B cell (primary cell): ENCODE measurements around the gene TRIM29. TPM values are rescaled to one million over a fixed set of nuclear protein-coding genes. Genes with fewer than 3 reads are reported as not detected.

Experiments used
- ATAC-seq: fragments of 200-7000 bp; cut with Tn5 transposase; one replicate; pipeline ENCODE4 v1.10.0; 2021; ENCODE audit warnings: low read depth, mild to moderate bottlenecking, moderate number of reproducible peaks, moderate library complexity
- CTCF ChIA-PET: fragments of 350-600 bp; sonication (Branson Sonifier 250); formaldehyde crosslinking; loops from one replicate; lab custom pipeline; 2021; ENCODE audit warnings: antibody characterized with exemption, inconsistent platforms; lab: Charles Lee
- POLR2A ChIA-PET: fragments of 350-600 bp; sonication (Branson Sonifier 250); formaldehyde crosslinking; loops from one replicate; lab custom pipeline; 2021; ENCODE audit warnings: antibody characterized with exemption; lab: Charles Lee
- DNase-seq: peaks from one replicate; pipeline ENCODE4 v3.0.0; 2013
- H2AFZ ChIP-seq: 2 replicates; pipeline ENCODE4 v1.6.1; 2012; ENCODE audit warnings: mild to moderate bottlenecking, low read depth, low read length; ENCODE audit not compliant: insufficient read depth, poor library complexity, severe bottlenecking
- H3K27ac ChIP-seq, 2 donors: 1 replicate in 1 of 2; 2 replicates in 1 of 2; pipeline ENCODE4 v1.5.1; 2012 to 2013; ENCODE audit warnings: low read length in 2 of 2, mild to moderate bottlenecking in 2 of 2, moderate library complexity in 1 of 2
- H3K27me3 ChIP-seq, 4 experiments: fragments of 200-600 bp in 1 of 4; sonication (generic) in 1 of 4; replicated peaks in 1 of 4; 1 replicate in 2 of 4; 2 replicates in 2 of 4; pipeline versions ENCODE4 v1.6.1 to v1.7.0; 2013 to 2016; ENCODE audit warnings: low read length in 3 of 4, mild to moderate bottlenecking in 2 of 4, mixed read lengths in 1 of 4, moderate library complexity in 1 of 4; ENCODE audit not compliant: insufficient read depth in 4 of 4, control insufficient read depth in 3 of 4; ENCODE audit errors: control extremely low read depth in 1 of 4
- H3K36me3 ChIP-seq, 2 experiments: replicated peaks in 1 of 2; 1 replicate in 1 of 2; 2 replicates in 1 of 2; pipeline versions ENCODE4 v1.6.1 to v1.7.1; 2013; ENCODE audit warnings: low read length in 1 of 2; ENCODE audit not compliant: insufficient read depth in 2 of 2, control insufficient read depth in 1 of 2; ENCODE audit errors: control extremely low read depth in 1 of 2, extremely low read depth in 1 of 2
- H3K4me1 ChIP-seq, 2 donors: fragments of 200-600 bp in 1 of 2; sonication (generic) in 1 of 2; 1 replicate in 1 of 2; 2 replicates in 1 of 2; pipeline versions ENCODE4 v1.5.1 to v1.6.1; 2013 to 2017; ENCODE audit warnings: low read length in 2 of 2; ENCODE audit not compliant: control insufficient read depth in 2 of 2, insufficient read depth in 2 of 2
- H3K4me2 ChIP-seq: replicated peaks from 2 replicates; pipeline ENCODE3; 2012; ENCODE audit warnings: mild to moderate bottlenecking, low read depth, low read length; ENCODE audit not compliant: poor library complexity, severe bottlenecking
- H3K4me3 ChIP-seq, 5 experiments: fragments of 200-600 bp in 1 of 5; sonication (generic) in 1 of 5; 1 replicate in 3 of 5; 2 replicates in 2 of 5; pipeline versions ENCODE4 v1.5.1 to v1.7.0; 2011 to 2016; ENCODE audit warnings: low read length in 4 of 5, mild to moderate bottlenecking in 4 of 5, low read depth in 2 of 5, control low read depth in 1 of 5, moderate library complexity in 1 of 5; ENCODE audit not compliant: insufficient read depth in 1 of 5; ENCODE audit errors: control extremely low read depth in 1 of 5, extremely low read depth in 1 of 5
- H3K79me2 ChIP-seq: fragments of 200-600 bp; sonication (generic); one replicate; pipeline ENCODE4 v1.6.0; 2016; ENCODE audit warnings: low read length; ENCODE audit not compliant: control insufficient read depth, insufficient read depth
- H3K9ac ChIP-seq: fragments of 200-600 bp; sonication (generic); 2 replicates; pipeline ENCODE4 v1.6.1; 2017; ENCODE audit warnings: mild to moderate bottlenecking, low read length, moderate library complexity
- H3K9me3 ChIP-seq, 3 donors: one replicate each; pipeline versions ENCODE4 v1.6.1 to v1.7.1; 2013; ENCODE audit warnings: low read length in 2 of 3; ENCODE audit not compliant: control insufficient read depth in 2 of 3, insufficient read depth in 1 of 3; ENCODE audit errors: control extremely low read depth in 1 of 3
- H4K20me1 ChIP-seq: 2 replicates; pipeline ENCODE4 v1.6.0; 2012; ENCODE audit warnings: mild to moderate bottlenecking, low read length; ENCODE audit not compliant: insufficient read depth, control insufficient read depth, poor library complexity, severe bottlenecking
- H3K27ac Mint-ChIP-seq: one replicate; pipeline ENCODE4 v1.8.0; 2021; ENCODE audit warnings: mixed read lengths
- H3K27me3 Mint-ChIP-seq: one replicate; pipeline ENCODE4 v1.8.0; 2021; ENCODE audit warnings: mixed read lengths
- H3K4me1 Mint-ChIP-seq: one replicate; pipeline ENCODE4 v1.8.0; 2021; ENCODE audit warnings: mixed read lengths
- H3K4me3 Mint-ChIP-seq: one replicate; pipeline ENCODE4 v1.8.0; 2021; ENCODE audit warnings: mixed read lengths
- H3K9me3 Mint-ChIP-seq: one replicate; pipeline ENCODE4 v1.8.0; 2022; ENCODE audit warnings: mixed read lengths; ENCODE audit not compliant: insufficient read depth
- EZH2 ChIP-seq: IDR thresholded peaks from 2 replicates; pipeline ENCODE4 v1.6.1; 2012; ENCODE audit warnings: borderline replicate concordance, low read depth, mild to moderate bottlenecking, moderate library complexity, low read length; ENCODE audit not compliant: insufficient read depth, poor library complexity, severe bottlenecking
- WGBS: methylation state at CpG from one replicate; pipeline ENCODE4 v1.1.5; 2013; ENCODE audit warnings: missing lambda C conversion rate; ENCODE audit not compliant: insufficient coverage; 5-methylcytosine and 5-hydroxymethylcytosine counted together
- intact Hi-C: fragments of 100-400 bp; cut with micrococcal nuclease; formaldehyde crosslinking; loops from one replicate; pipeline ENCODE4 v1.10.0; 2022
- polyA plus RNA-seq: library from polyadenylated mRNA; depleted of rRNA; stranded (reverse); fragments of >200 nt; gene quantifications from 2 replicates; pipeline ENCODE4 v1.2.3, GENCODE V29; 2012
- total RNA-seq, 2 donors: library from RNA; stranded (reverse); fragments of 120-200 nt in 1 of 2; gene quantifications; 1 replicate in 1 of 2; 2 replicates in 1 of 2; pipeline versions ENCODE4 v1.2.3 to v1.2.4, GENCODE V29; 2013 to 2022
- TF ChIP-seq, protein P1 (sequence below): fragments of 200-600 bp; IDR thresholded peaks from one replicate; pipeline ENCODE4 v1.8.0; 2022; ENCODE audit warnings: antibody characterized with exemption, mild to moderate bottlenecking

The TRIM29 gene
- total and polyA plus RNA-seq, 2 donors (not counting 1 experiment from before 2014, with no cell fraction given): not detected

DNA sequence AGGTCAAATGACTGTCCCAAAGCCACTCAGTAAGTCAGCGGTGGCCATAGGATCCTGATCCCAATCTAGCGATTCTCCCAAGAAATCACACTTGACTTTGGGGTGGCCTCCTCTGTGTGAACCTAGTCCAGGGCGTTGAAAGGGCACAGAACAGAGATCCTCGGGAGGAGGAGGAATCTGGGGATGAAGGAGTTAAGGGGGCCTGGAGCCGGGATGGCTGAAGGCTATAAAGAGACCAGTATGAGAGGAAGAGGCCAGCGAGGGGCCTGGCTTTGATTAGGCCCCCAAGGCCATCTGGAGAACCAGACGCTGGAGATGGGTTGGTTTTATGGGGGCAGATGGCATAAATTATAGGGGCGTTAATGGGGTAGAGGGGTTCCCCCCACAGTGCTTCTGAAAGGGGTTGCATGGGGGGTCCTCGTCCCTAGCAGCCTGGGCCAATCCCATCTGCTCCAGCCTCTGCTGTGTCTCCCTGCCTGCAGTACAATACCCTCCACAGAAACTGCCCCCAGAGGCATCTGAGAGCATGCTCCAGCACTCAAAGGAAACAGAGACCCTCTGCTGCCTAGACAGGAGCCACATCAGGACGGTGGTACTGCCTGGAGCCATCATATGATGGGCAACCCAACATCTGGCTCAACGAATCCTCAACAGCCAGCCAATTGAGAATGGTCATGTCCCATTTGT is 35.2 kb upstream of the TRIM29 start:
- intact Hi-C loops: no loop called here
- CTCF ChIA-PET: interaction anchor here (1.5 to 1.6 kb wide), 2 partner anchors 128 to 130 kb away, joined by 3 read pairs; no protein-coding TSS in a partner anchor
- no peak overlapping the region for H3K27ac Mint-ChIP-seq

More for the DNA sequence above, 35.2 kb upstream of the TRIM29 start:
- Histone ChIP-seq H3K79me2 (no peaks in the 10 kb centered on the region), H3K4me3 (no peak overlapping the region), H3K4me2 (no peak overlapping the region), H3K9me3 (peaks cover 0 to 19% (median 0%) of the 10 kb centered on the region in 3 donors), H3K9ac (no peak overlapping the region), H2AFZ (no peak overlapping the region), H3K36me3 (no peaks in the 10 kb centered on the region), H3K27me3 (peaks cover 0 to 49% (median 23%) of the 10 kb centered on the region in 4 experiments), H3K4me1 (peaks cover 17 to 19% of the 10 kb centered on the region in 2 donors), H4K20me1 (no peaks in the 10 kb centered on the region), H3K27ac (no peak overlapping the region)
- Mint-ChIP-seq H3K27me3 (peaks cover 42% of the 10 kb centered on the region), H3K9me3 (no peaks in the 10 kb centered on the region), H3K4me3 (no peak overlapping the region), H3K4me1 (peaks cover 14% of the 10 kb centered on the region)
- DNase-seq (no peak), ATAC-seq (no peak)
- POLR2A ChIA-PET: no interaction called here
- 78% methylated on average over 10 of the region's 11 CpGs for WGBS
- TF ChIP-seq, protein P1, sequence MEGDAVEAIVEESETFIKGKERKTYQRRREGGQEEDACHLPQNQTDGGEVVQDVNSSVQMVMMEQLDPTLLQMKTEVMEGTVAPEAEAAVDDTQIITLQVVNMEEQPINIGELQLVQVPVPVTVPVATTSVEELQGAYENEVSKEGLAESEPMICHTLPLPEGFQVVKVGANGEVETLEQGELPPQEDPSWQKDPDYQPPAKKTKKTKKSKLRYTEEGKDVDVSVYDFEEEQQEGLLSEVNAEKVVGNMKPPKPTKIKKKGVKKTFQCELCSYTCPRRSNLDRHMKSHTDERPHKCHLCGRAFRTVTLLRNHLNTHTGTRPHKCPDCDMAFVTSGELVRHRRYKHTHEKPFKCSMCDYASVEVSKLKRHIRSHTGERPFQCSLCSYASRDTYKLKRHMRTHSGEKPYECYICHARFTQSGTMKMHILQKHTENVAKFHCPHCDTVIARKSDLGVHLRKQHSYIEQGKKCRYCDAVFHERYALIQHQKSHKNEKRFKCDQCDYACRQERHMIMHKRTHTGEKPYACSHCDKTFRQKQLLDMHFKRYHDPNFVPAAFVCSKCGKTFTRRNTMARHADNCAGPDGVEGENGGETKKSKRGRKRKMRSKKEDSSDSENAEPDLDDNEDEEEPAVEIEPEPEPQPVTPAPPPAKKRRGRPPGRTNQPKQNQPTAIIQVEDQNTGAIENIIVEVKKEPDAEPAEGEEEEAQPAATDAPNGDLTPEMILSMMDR: no peak
- no peak for TF ChIP-seq EZH2
